Spleen (tissue), 7 donors: ENCODE measurements around the gene UBE2E2.

Experiments used
- CTCF ChIP-seq, 11 experiments: fragments of 200-600 bp in 7 of 11; fragments of 450-650 bp in 4 of 11; sonication (generic) in 4 of 11; IDR thresholded peaks in 8 of 11; conservative IDR thresholded peaks in 3 of 11; 1 replicate in 7 of 11; 2 replicates in 4 of 11; pipeline versions ENCODE4 v1.4.0 to v1.8.0; 2016 to 2021; ENCODE audit warnings: antibody characterized with exemption in 11 of 11, inconsistent platforms in 4 of 11, mild to moderate bottlenecking in 1 of 11
- POLR2A ChIP-seq, 3 donors: fragments of 450-650 bp; IDR thresholded peaks; one replicate each; pipeline ENCODE4 v1.5.1; 2017; ENCODE audit warnings: antibody characterized with exemption in 3 of 3, mild to moderate bottlenecking in 1 of 3
- POLR2AphosphoS5 ChIP-seq, 3 donors: sonication (generic); formaldehyde crosslinking; IDR thresholded peaks; one replicate each; pipeline ENCODE4 v1.5.1; 2017; ENCODE audit warnings: antibody characterized with exemption in 3 of 3
- donor health status: DM: no; HTN: no; CAD: no; lungs with moderate emphysema.
- donor health status: DM: no; HTN: no; CAD: no.
- donor health status: DM: no; HTN: no; CAD: no.

DNA sequence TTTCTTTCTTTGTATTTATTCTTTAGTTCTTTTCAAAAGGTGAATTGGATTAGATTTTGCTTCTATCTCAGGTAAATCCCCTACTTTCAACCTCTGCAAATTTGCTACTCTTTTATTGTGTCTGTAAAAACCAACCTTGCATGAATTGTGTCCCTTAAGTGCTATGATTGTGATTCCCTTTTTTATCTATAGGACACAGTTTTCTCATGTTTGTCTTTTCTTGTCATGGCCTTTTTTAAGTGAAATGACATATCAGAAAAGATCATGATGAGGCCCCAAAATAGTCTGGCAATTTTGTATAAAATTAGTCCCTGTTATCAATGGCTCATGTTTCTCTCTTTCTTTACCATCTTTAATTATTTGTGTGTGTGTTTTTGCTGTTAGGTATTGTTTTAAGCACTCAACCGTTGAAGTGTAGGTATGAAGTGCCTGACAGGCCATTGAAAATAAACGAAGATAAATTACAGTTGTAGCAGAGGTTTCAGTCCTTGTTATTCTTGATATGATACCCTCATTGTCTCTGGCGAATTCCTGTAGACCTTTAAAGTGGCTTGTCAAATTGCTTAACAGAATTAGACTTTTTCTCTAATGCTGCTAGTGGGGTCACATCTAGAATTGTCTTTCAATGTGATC, 184.3 kb downstream of the UBE2E2 start:
- TF ChIP-seq POLR2A (IDR thresholded peaks at IDR 0.05), result no peak
- no peak for TF ChIP-seq CTCF (IDR thresholded peaks at IDR 0.05 in 8 of 11, conservative IDR thresholded peaks at IDR 0.05 in 3 of 11)
- TF ChIP-seq POLR2AphosphoS5 (IDR thresholded peaks at IDR 0.05), result no peak
